Tongue (tissue), 2 donors: ENCODE data around the gene LSM3. TPM values are rescaled to one million over a fixed set of nuclear protein-coding genes. Genes with fewer than 3 reads are reported as not detected.
A peak's percentile ranks its signal among the peaks of the same experiment; 100 is the strongest.

Experiments used
- DNase-seq: peaks from one replicate; pipeline ENCODE4 v3.0.0-alpha.2; 2015
- total RNA-seq: library from RNA; depleted of rRNA; stranded (reverse); fragments of >200 nt; gene quantifications from one replicate; pipeline ENCODE4 v1.2.3, GENCODE V29; 2014

The LSM3 gene
- total RNA-seq, 1 donor from 2014 or later = 9.4 TPM

DNA sequence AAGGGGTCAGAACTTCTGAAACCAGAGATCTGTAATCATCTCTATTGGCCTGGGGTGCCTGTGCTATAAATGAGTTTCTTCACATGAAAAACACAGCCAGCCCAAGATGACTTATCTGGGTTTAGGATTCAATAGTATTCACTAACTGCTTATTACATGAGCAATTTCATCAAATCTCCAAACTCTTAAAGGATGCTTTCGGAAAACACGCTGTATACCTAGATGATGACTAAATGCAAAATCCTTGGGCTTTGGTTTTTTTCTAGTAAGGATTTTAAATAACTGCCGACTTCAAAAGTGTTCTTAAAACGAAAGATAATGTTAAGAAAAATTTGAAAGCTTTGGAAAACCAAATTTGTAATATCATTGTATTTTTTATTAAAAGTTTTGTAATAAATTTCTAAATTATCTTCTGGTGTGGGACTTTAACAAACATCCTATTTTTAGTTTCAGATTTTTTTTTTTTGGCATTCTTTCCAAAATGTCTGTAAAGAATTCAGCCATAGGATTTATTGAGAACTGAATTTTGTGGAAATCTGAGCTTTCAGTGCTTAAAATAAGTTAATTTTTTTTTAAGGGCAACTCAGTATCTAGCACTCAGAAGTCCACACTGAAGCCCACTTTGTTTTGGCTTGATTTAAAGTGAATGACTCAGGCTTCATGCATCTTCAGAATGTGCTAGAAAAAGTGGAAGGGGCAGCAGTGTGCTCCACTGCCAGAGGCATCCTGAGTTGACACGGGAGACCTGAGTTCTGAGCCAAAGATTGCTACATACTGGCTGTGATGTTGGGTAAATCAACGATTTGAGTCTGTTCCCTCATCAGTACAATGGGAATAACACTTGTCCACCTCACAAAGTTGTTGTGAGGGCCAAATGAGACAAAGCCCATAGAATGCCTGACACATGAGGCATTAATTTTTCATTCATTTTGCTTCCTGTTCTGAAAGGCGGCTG lies 35.1 kb upstream of the LSM3 start:
- peak; percentile 55 for DNase-seq

DNA sequence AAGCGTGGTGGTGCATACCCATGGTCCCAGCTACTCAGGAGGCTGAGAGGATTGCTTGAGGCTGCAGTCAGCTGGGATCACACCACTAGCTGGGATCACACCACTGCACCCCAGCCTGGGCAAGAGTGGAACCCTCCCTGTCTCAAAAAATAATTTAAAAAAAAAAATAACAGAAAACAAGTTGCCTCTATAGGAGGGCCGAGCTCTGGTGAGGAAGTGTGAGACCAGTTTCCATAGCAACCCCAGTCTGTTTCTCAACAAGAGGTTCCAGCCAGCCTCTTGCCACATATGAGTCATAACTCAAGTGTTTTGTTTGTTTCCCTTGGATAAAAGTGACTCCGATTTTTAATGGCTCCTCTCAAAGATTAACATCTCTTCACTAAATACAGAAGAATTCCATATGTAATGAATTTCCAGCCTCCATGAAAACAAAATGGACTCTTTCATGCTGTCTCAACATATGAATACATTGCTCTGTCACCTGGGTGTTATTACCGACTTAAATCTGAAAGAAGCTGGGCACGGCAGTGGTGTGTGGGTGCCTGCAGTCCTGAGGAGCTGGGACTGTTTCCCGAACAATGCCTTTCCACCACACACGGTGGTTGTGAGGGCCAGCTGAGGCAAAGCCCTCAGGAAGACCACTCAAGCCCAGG lies 34.1 kb upstream of the LSM3 start:
- DNase-seq = peak; percentile 95

DNA sequence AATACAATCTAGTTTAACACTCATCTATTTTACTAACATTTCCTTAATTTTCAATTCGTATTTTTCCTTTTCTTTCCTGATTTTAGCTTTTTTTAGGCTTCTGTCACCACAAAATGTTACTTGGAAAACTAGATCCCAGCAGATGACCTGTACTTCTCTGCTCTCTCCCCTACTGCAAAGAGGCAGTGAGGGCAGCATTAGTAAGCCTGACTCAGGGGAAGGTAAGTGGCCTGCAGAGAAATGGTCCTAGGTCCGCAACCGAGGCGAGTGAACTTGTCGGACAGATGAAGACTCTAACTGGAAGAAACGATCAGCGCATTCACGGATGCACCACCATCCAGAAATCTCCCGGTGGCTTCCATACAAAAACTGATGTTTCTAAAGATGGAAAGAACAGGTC lies 33.4 kb upstream of the LSM3 start:
- DNase-seq = no peak

DNA sequence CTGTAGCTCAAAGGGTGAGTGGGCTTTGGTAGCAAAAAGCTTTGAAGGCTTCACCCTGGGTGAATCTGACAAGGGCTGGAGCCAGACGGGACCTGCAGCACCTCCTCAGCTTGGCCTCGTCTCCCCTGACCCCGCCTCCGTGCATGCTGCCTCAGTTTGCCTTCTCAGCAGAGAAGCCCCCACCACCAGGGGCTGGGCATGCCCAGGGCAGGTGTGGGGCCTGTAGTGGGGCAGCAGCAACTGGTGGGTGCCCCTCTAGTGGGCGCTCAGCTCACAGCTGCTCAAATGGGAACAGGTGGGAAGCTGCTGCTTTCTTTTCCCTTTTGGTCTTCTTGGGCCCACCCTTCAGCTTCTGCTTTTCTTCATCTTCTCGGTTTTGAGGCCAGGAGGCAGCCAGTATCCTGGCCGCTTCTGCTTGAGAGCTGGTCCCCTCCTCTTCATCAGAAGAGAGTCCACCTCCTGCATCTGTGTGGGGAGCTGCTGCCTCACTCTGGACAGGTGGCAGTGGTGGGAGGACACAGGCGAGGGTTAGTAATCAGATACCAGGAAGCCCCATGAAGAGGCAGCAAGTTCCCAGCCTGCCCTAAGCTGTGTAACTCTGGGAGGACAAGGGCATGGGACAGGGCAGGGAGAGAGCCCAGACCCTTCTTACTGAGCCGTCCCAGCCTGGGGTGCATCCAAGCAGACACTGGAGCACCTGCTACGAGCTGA lies 32.8 kb upstream of the LSM3 start:
- no peak for DNase-seq

DNA sequence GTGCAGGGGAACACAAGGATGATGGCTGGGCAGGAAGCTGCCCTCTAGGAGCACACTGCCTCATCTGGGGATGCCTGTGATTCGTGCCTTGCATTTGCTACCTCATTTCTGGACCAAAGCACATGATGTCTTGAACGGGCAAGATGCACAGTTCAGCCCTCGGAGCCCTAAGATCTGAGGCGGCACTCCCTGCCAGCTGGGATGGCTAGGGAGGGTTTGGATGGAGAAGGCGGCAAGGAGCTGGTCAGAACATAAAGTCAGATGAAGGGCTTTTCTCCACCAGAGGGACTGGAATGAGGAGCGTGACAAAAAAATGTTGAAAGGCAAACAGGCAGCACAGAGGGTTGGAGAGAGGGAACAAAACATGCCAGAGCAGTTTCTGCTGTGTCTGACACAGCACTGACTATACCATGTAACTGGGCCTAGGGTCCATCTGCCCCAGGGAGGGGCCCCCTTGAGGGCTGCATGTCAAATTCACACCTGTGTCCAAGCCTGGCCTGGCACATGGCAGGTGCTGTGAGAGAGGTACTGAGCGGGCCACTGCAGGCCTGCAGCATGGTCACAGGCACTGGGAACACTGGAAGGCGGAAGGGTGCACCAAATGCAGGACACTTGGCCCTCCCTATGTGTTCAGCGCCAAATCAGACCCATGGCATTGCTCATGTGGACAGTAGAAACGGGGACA lies 32.1 kb upstream of the LSM3 start:
- no peak for DNase-seq

DNA sequence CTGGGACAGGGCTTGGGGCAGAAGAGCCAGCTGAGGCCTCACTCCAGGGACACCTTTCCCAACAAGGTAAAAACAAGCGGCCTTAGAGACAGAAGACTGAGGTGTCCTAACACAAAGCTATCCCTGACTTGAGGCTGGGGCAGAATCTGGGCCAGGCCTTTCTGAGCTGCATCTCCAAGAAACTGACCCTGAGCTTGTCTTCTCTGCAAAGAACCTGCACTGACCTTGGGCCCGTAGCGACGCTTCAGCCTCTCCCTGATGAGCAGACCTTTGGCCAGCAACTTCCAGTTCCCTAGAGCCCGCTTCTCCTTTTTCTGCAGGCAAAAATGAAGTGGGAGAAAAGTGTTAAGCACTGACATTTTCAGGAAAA lies 31.6 kb upstream of the LSM3 start:
- no peak for DNase-seq

DNA sequence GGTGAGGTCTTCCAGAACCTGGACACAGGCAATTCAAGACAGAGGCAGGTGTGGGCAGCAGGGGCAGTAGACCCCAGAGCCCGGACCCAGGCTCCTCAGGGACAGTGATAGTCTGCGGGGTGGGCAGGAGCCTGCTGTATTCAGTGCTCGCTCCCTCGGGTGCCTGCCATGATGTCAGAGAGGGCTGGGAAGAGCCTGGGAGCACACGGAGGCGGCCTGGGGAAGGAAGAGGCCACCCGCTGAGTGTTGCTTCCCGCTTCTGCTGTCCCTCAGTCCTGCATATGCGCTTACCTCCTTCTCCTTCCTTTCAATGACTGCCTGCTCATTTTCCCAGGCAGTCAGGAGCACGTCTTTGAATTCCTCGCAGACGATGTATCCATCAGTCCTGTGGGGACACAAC lies 31.0 kb upstream of the LSM3 start:
- no peak for DNase-seq

DNA sequence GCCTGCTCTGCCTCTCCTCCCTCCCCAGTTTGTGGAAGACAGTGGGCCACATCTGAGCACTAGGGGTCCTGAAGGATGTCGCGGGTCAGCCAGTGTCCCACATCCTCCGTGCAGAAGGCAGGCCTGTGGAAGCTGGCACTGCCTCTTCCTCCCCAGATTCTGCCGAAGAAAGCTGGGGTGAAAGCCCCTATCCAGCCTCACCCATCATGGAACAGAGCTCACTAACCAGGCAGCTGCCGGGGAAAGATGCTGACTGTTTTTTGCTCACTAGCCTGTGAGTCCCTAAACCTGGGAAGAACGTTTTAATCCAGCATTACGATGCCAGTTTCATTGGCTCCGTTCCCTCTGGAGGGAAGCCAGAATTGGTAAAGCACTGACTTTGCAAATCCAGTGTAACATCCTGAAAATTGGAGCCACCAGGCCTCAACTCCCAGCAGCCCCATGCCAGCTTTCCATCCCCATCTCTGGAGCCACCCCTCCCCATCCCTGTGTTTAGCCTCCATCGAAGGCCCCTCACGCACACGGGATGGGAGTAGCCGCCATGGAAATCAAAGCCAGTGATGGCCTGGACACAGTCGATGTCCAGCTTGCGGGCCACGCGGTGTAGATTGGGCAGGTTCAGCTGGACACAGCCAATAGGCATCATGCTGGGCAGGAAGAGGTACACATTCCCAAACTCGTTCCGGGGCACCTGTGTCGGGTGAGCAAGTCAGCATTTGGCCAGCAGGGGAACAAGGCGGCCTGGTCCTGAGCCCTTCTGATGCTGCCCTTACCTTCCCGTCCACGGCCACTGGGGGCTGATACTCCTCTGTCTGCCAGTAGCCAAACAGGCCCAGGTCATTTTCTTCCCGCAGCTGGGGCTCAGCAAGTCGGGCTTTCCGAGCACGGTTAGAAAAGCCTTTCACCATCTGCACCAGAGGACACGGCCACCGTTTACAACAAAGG lies 30.3 kb upstream of the LSM3 start:
- peak; percentile 67 for DNase-seq

DNA sequence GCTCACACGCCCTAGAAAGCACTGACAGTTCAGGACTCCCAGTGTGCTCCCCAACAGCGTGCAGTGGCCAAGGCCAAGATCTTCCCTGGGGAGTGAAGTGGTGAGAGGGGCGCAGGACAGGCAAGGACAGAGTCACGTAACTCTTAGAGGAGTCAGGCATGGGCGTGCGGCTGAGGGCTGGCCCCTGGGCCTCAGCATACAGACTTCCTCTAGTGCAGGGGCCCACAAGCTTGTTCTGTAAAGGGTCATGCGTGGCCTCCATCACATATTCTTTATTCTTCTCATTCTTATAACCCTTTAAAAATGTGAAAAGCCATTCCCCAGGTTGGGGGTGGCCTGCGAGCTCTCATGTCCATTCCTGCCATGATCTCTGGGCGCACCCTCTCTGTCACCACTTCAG lies 28.5 kb upstream of the LSM3 start:
- no peak for DNase-seq

DNA sequence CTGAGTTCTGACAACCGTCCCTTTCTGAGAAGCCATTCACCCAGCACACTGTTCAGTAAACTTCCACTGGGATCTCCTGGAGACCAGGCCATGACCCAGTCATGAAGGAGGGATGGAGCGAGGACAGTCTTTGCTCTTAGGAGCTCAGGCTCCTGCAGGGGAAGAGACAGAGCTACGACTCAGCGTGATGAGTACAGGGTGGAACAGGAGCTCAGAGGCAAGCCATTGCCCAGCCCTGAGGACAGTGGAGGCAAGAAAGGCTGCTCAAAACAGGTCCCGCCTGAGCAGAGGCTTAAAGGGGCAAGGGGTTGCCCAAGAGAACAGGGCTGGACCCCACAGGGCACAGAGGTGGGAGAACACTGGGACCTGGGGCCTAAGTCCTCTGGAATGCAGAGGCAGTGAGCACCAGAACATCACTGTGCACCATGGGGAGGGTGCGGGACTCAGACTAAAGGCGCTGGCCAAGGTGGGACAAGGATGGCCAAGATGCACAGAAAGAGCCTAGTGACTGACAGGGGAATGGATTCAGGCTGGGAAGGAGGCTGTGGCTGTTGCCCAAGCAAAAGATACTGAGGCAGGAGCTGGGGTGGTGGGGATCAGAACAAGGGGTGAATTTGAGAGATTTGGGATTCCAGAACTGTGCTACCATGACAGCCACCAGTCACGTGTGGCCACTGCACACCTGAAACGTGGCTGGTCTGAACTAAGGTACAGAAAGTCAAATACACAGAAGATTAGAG lies 28.0 kb upstream of the LSM3 start:
- no peak for DNase-seq

DNA sequence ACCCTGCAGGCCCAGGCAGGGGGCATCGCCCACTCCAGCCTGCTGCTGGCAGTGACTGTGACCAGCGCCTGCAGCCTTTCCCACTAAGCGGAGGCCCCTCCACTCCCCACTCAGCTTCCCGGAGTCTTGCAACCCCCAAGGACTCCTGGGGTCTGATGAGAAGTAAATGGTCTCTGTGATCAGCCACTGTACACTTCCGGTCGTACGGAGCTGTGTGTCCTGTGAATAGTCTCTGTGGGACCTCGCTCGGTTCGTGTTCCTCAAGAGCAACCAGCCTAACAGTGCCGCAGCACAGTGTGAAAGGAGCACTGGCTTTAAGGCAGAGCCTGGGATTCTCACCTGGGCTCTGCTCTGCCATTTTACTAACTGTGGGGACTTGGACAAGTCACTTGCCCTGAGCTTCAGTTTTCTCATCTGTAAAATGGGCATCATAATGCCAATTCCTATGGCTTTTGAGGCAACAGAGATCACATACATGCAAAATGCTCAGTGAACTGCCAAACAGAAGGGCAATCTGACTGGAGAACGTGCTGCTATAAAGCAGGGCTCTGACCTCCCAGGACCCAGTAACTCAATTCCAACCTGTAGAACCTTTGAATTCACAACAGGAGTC lies 27.0 kb upstream of the LSM3 start:
- DNase-seq = no peak

DNA sequence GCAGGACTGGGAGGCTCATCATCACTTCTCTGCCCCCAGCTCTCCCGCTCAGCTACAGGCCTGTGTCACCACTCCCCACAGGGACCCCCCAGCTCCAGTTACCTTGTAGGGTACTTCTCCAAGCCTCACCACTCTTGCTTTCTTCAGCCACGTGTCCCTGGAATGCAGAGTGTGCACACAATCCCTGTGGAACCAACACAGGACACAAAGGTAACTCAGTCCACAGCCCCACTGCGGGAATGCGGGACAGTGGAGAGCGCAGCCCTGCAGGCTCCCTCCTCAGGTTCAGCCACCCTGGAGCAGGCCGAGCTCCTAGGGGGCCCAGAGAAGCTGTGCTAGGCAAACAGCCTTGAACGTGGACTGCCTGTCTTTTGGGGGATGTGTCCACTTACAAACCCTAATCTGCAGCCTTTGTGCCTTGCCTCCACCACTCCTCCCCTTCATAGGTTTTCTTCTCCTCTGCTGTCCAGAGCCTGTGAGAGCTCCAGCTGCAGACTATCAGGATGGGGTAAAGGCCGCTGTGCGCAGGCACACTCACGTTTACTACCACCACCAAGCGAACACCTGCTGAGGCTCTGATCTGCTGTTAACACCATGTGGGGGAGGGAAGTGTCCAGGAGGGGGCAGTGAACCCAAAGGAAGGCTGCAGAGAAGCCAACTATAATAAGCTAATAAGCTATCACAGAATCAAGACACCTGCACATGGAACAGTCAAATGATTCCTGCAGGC lies 26.2 kb upstream of the LSM3 start:
- DNase-seq = no peak

DNA sequence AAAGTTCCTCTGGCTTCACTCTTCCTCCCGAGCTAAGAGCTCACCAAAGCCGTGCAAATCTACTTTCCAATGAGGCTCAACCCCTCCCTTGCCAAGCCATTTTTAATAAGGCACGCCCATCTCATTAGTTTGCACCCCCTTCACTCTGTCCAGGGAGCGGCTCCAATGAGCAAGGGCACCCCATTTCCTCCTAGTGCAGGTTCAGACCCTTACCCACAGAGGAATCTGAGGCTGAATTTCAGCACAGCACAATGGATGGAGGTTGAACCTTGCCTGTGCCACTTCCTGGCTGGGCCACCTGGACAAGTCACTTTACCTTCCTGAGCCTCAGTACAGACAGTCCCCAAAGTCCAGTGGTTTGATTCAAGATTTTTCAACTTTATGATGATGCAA lies 25.7 kb upstream of the LSM3 start:
- no peak for DNase-seq

DNA sequence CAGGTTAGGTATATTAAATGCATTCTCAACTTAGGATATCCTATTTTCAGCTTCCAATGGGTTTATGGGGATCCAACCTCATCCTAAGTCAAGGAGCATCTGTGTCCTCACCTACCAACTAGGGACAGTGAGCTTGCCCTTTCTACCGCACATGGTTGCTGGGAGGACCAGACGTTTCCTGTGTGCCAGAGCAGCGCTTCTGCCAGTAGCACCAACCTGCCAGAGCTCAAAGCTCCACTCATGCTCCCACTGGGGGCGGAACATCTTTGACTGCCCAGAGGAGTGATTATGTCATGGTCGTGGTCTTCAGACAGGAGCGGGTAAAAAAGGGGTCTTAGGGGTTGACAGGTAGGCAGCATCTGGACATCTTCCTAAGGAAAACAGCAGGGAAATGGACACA lies 25.0 kb upstream of the LSM3 start:
- no peak for DNase-seq

DNA sequence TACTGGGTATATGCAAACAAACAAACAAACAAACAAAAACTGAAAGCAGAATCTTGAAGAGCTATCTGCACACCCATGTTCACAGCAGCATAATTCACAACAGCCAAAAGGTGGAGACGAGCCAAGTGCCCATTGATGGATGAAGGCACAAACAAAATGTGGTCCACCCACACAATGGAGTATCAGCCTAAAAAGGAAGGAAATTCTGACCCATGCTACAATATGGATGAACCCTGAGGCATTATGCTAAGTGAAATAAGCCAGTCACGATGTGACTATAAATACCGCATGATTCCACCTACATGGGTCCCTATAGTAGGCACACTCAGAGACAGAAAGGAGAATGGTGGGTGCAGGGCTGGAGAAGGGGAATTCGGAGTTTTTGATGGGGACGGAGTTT lies 24.3 kb upstream of the LSM3 start:
- DNase-seq = no peak

DNA sequence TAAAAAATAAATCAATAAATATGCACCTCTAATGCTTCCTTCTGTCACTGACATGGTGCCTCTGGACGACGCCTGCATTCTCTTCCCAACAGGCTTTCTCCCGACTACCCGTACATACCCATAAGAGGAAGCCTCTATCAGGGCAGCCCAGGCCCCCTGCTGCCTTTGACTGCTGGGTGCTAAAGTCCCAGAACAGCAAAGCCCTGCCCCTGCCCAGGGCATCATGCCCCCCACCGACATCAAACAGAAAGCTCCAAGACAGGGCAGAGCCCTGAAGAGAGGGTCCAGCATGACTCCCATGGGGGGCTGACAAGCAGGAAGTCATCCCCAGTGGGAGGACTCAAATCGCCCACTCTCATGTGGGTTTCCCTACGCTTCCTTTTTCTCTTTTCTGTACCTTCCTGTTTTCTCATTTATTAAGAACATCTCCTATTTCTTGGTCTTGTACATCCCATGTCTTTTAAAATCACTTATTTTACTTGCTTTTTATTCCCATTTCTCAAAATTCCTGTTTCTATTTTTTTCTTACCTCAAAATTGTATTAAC lies 23.6 kb upstream of the LSM3 start:
- no peak for DNase-seq

DNA sequence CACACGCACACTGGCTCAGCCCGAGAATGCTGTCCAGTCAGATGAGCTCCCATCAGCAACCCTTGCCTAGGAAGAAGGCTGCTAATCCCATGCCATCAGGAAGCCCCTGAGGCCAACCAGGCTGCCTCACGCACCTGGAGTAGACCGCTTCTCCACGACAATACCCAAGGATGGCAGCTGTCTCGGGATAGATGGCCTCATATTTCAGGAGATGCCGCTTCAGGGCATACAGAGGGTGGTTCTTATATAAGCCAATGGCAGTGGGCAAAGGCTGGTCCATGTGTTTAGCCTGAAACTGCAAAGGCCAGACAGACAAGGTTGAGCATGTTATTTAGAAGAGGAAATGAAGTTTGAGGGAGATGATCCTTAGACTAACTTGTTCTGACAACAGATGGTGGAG lies 22.4 kb upstream of the LSM3 start:
- no peak for DNase-seq

DNA sequence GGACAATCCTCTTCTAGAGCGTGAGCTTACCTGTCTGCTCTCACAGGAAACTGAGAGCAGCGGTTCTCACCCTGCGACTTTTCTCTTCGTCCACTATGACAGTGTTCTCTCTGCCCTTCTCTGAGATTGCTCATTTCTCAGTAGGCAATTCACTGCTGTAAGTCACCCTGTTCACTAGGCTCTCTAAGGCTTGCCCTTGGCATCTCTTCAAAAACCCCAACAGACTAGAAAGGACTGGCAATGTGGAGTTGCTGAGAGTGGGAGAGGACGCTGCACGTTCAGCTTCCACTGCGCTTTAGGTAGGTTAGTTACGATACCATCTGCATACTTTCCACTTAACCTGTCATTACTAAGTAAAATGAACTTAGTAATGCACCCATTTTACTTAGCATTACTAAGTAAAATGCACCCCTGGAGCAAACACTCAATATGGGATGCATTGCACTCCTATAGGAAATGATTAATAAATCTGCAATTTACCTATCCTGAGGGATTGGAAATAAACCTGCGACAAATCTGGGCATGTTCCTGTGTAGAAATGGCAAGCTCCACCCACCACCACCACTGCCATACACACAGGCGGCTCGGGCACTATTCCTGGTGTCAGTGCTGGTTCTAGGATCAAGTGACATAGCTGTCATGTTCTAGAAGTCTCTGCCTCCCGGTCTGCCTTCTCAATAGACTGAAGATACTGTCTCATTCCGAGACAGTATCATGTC lies 21.6 kb upstream of the LSM3 start:
- no peak for DNase-seq

DNA sequence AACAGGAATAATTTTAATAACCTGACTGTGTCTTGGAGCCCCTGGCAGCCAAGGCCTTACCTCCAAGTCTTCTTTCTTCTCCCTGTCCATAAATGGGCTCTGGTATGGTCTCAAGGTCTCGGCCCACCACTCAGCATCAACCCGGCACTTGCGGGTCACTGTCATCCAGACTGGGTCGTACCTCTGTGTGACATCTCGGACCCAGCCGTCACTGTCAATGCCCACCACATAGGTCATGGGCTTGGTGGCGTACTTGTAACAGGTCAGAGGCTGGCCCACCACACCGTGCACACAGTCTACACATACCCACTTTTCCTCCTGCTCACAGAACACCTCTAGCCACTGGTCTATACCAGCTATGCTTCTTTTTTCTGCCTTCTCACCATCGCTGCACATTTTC lies 20.7 kb upstream of the LSM3 start:
- no peak for DNase-seq
